Muscle layer of colon (tissue), 2 donors: ENCODE data around the gene NEB.

ENCODE experiments used
- H3K27ac ChIP-seq: one replicate; pipeline ENCODE4 v1.7.0; 2013; ENCODE audit warnings: low read depth, mild to moderate bottlenecking, low read length, moderate library complexity
- H3K27me3 ChIP-seq, 2 donors: one replicate each; pipeline ENCODE4 v1.7.0; 2013; ENCODE audit warnings: low read length in 2 of 2, mild to moderate bottlenecking in 2 of 2; ENCODE audit not compliant: insufficient read depth in 2 of 2, control insufficient read depth in 1 of 2
- H3K36me3 ChIP-seq: one replicate; pipeline ENCODE4 v1.7.0; 2013; ENCODE audit warnings: mild to moderate bottlenecking, low read length; ENCODE audit not compliant: insufficient read depth
- H3K4me1 ChIP-seq: one replicate; pipeline ENCODE4 v1.7.0; 2013; ENCODE audit warnings: mild to moderate bottlenecking, low read length; ENCODE audit not compliant: insufficient read depth
- H3K4me3 ChIP-seq, 2 donors: one replicate each; pipeline ENCODE4 v1.7.0; 2013; ENCODE audit warnings: low read length in 2 of 2, low read depth in 1 of 2, mild to moderate bottlenecking in 1 of 2, moderate library complexity in 1 of 2
- H3K9ac ChIP-seq: one replicate; pipeline ENCODE4 v1.7.0; 2013; ENCODE audit warnings: low read length
- H3K9me3 ChIP-seq: one replicate; pipeline ENCODE4 v1.7.0; 2013; ENCODE audit warnings: mild to moderate bottlenecking, low read length
- donor health status: abdominal sarcoma.
- donor health status: Adenocarcinoma of cecum.

Gene NEB

DNA sequence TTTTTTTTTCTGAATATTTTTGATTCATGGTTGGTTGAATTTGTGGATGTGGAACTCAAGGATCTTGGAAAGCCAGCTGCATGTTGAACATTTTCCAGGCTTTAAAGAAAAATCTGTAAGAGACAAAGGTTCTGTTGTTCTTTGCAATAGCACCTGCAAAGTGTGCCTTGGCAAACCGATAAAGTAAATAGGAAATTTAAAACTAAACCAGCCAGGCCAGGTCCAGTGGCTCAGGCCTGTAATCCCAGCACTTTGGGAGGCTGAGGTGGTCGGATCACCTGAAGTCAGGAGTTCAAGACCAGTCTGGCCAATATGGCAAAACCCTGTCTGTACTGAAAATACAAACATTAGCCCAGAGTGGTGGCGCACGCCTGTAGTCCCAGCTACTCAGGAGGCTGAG lies 250.2 kb downstream of the NEB start:
- Histone ChIP-seq H3K4me3 (no peak overlapping the region), H3K4me1 (no peaks in the 10 kb centered on the region), H3K9me3 (no peaks in the 10 kb centered on the region), H3K27me3 (no peaks in the 10 kb centered on the region), H3K36me3 (peaks cover 5% of the 10 kb centered on the region), H3K9ac (no peak overlapping the region), H3K27ac (no peak overlapping the region)

DNA sequence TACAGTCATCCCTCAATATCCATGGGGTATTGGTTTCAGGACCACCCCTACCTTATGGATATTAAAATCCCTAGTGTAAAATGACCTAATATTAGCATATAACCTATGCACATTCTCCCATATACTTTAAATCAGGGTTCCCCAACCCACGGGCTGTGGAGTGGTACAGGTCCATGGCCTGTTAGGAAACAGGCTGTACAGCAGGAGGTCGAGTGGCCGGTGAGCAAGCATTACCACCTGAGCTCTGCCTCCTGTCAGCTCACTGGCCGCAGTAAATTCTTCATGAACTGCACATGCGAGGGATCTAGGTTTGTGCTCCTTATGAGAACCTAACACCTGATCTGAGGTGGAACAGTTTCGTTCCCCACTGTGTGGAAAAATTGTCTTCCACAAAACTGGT lies 250.7 kb downstream of the NEB start:
- no peaks in the 10 kb centered on the region for H3K27me3 ChIP-seq
- H3K4me1 ChIP-seq, result no peaks in the 10 kb centered on the region
- H3K9ac ChIP-seq, result no peak overlapping the region
- no peaks in the 10 kb centered on the region for H3K9me3 ChIP-seq
- peaks cover 5% of the 10 kb centered on the region for H3K36me3 ChIP-seq
- no peak overlapping the region for H3K27ac ChIP-seq
- H3K4me3 ChIP-seq, result no peak overlapping the region

DNA sequence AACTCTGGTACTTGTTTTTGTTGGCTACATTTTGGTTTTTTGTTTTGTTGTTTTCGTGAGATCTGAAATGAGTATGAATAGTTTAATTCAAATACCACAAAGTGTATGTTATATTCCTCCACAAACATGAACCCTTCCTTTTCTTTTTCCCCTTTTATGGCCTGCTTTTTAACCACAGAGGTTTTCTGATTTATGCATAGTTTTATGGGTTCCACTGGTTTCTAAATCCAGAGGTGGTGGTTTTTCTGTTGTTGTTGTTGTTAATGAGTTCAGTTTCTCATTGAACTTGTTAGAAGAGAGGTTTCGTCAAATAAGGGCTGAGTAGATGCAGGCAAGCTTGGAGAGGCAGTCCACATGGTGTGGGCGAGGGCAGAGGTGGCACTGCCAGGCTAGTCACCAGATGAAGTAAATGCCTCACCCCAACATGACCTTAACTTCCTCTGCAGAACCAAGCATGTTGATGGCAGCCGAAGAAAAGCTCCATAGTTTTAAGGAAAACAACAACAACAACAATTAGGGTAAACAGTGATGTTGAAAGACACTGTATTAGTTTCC lies 252.0 kb downstream of the NEB start:
- H3K9me3 ChIP-seq, result no peaks in the 10 kb centered on the region
- H3K4me3 ChIP-seq, result no peak overlapping the region
- no peak overlapping the region for H3K9ac ChIP-seq
- H3K27ac ChIP-seq, result no peak overlapping the region
- H3K36me3 ChIP-seq, result peaks cover 5% of the 10 kb centered on the region
- H3K4me1 ChIP-seq, result no peaks in the 10 kb centered on the region
- H3K27me3 ChIP-seq, result no peaks in the 10 kb centered on the region

DNA sequence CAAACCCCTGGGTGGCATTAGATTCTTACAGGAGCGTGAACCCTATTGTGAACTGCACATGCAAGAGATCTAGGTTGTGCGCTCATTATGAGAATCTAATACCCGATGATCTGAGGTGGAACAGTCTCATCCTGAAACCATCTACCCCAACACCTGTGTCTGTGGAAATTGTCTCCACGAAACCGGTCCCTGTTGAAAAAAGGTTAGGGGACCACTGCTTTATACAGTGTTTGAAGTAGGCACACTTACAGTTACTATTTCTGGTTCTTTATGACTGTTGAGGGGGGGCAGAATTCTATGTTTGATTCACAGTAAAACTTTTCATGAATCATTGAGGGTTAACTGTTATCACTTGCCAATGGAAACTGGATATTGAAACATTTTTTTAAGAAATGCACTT lies 252.5 kb downstream of the NEB start:
- Histone ChIP-seq H3K4me3 (no peak overlapping the region), H3K36me3 (peaks cover 5% of the 10 kb centered on the region), H3K4me1 (no peaks in the 10 kb centered on the region), H3K9ac (no peak overlapping the region), H3K27me3 (no peaks in the 10 kb centered on the region), H3K9me3 (no peaks in the 10 kb centered on the region), H3K27ac (no peak overlapping the region)

DNA sequence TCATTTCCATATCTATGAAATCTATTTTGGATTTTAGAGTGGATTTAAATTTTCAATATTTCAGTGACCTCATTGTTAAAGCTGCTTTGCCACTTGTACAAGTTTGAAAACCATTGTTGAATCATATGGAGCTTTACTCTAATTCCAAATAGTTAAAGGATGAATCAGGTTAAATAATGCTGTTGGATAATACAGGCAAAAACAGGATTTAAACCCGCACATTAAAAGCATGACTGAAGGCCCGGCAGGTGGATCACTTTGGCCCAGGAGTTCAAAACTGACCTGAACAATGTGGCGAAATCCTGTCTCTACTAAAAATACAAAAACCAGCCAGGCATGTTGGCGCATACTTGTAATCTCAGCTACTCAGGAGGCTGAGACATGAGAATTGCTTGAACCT lies 256.3 kb downstream of the NEB start:
- Histone ChIP-seq H3K9me3 (no peaks in the 10 kb centered on the region), H3K4me3 (no peak overlapping the region), H3K4me1 (no peaks in the 10 kb centered on the region), H3K36me3 (peaks cover 16% of the 10 kb centered on the region), H3K9ac (no peak overlapping the region), H3K27ac (no peak overlapping the region), H3K27me3 (no peaks in the 10 kb centered on the region)

DNA sequence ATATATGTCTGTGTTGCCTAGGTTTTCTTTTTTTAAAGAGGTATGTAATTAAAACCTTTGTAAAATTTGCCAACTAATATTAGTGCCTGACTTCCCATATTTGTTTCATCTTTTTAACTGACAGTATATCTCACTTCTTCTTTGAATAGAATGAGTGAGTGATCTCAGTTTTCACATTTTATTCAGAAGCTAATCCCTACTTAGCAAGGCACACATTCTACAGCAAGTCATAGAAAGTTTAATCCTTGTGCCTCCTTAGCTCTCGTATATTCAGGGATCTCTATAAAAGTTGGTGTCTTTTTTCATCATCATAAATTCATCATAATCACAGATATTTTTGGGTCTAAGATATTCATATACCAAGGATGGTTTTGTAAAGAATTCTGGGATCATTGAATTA lies 258.0 kb downstream of the NEB start:
- Histone ChIP-seq H3K36me3 (peaks cover 16% of the 10 kb centered on the region), H3K9me3 (no peaks in the 10 kb centered on the region), H3K27ac (no peak overlapping the region), H3K9ac (no peak overlapping the region), H3K4me3 (no peak overlapping the region), H3K4me1 (no peaks in the 10 kb centered on the region), H3K27me3 (no peaks in the 10 kb centered on the region)

DNA sequence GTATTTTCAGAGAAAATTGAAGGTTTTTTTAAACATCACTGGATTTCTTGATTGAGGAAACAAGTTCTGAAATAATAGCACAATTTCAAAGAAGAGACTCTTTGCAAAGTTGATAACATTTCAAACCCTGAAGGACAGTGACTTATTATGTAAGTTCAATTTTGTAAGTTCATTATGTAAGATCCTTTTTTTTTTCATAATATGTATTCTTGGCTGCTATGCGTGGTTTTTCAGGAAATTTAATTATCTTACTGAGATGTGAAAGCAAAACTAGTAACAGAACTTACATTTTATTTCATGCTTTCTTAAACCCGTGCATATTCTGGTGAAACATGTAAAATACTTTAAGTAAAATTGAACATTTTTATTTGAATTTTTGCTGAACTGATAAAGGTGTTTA lies 259.2 kb downstream of the NEB start:
- H3K27me3 ChIP-seq, result no peaks in the 10 kb centered on the region
- no peak overlapping the region for H3K4me3 ChIP-seq
- H3K9ac ChIP-seq, result no peak overlapping the region
- no peaks in the 10 kb centered on the region for H3K4me1 ChIP-seq
- peaks cover 25% of the 10 kb centered on the region for H3K36me3 ChIP-seq
- no peaks in the 10 kb centered on the region for H3K9me3 ChIP-seq
- no peak overlapping the region for H3K27ac ChIP-seq

DNA sequence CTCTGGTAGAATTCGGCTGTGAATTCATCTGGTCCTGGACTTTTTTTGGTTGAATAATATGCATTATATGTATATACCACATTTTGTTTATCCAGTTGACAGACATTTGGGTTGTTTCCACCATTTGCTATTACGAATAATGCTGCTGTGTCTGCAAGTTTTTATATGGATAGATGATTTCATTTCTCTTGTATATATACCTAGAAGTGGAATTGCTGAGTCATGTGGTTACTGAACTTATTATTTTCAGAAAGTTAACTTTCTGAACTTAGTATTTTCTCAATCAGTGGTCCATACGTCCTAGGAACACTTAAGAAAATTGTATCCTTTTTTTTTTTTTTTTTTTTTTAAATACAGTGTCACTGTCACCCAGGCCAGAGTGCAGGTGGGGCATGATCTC lies 261.3 kb downstream of the NEB start:
- Histone ChIP-seq H3K4me3 (no peak overlapping the region), H3K36me3 (peaks cover 46% of the 10 kb centered on the region), H3K9me3 (no peaks in the 10 kb centered on the region), H3K27me3 (no peaks in the 10 kb centered on the region), H3K9ac (no peak overlapping the region), H3K4me1 (no peaks in the 10 kb centered on the region), H3K27ac (no peak overlapping the region)

DNA sequence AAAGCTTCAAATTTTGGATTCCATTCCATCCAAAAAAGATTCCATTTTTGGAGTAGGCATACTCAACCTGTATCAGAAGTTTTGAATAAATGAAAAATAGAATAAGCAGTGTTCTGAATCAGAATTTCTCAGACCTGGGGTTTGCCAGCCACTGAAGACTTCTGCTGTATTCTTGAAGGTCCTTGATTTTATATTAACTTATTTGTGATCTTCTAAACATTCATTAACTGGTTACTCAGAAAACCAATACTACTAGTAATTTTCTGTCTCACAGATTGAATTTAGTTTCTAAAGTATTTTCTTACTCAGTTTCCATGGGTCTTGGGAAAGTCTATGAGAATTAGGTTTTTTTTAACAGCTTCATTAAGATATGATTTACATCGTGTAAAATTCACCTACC lies 263.7 kb downstream of the NEB start:
- H3K27ac ChIP-seq, result no peak overlapping the region
- no peaks in the 10 kb centered on the region for H3K27me3 ChIP-seq
- no peaks in the 10 kb centered on the region for H3K9me3 ChIP-seq
- no peaks in the 10 kb centered on the region for H3K4me1 ChIP-seq
- no peak overlapping the region for H3K9ac ChIP-seq
- H3K4me3 ChIP-seq, result no peak overlapping the region
- H3K36me3 ChIP-seq, result peaks cover 57% of the 10 kb centered on the region

DNA sequence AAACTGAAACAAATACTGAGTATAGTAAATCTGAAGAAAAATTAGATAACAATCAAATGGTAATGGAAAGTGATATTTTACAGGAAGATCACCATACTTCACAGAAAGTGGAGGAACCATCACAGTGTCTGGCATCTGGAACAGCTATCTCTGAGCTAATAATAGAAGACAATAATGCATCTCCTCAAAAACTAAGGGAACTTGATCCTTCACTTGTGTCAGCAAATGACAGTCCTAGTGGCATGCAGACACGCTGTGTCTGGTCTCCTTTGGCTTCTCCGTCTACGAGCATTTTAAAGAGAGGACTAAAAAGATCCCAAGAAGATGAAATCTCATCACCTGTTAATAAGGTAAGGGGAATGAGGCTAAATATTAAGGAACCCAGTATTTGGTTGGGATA lies 268.5 kb downstream of the NEB start:
- Histone ChIP-seq H3K4me1 (no peaks in the 10 kb centered on the region), H3K27me3 (no peaks in the 10 kb centered on the region), H3K27ac (no peak overlapping the region), H3K4me3 (no peak overlapping the region), H3K9ac (no peak overlapping the region), H3K36me3 (peaks cover 60% of the 10 kb centered on the region), H3K9me3 (no peaks in the 10 kb centered on the region)

DNA sequence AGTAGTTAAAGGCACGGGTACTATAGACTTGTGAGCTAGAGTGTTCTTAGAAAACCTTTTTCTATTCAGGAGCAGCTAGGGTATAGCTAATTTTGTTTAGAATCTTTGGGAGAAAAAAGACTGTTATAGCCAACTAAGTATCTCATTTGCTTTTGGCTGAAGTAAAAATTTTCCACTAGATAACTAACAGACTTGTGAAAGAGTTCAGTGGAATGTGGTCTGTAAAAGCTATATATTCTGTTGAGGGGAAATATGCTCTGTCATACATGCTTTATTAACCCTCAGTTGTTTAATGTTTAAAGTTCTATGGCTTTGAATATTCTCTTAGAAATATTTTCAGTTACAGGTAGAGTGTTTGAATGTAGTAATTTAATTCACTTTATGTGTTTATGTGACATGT lies 274.9 kb downstream of the NEB start:
- no peaks in the 10 kb centered on the region for H3K4me1 ChIP-seq
- H3K36me3 ChIP-seq, result peaks cover 27% of the 10 kb centered on the region
- H3K9me3 ChIP-seq, result no peaks in the 10 kb centered on the region
- H3K9ac ChIP-seq, result no peak overlapping the region
- H3K4me3 ChIP-seq, result no peak overlapping the region
- H3K27me3 ChIP-seq, result no peaks in the 10 kb centered on the region
- H3K27ac ChIP-seq, result no peak overlapping the region

DNA sequence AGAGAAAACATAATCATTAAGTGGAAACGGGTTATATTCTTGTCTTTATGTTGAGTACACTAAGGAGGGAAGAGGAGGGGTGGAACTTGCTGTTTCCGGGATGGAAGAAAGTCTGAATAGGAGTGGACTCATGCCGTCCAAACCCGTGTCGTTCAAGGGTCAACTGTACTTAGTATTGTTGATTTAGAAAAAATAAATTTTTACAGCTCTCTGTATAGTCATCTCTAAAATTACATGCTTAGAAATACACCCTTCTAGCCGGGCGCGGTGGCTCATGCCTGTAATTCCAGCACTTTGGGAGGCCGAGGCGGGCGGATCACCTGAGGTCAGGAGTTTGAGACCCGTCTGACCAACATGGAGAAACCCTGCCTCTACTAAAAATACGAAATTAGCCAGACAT lies 295.1 kb downstream of the NEB start:
- Histone ChIP-seq H3K4me1 (no peaks in the 10 kb centered on the region), H3K27me3 (no peaks in the 10 kb centered on the region), H3K4me3 (no peak overlapping the region), H3K36me3 (peaks cover 52% of the 10 kb centered on the region), H3K27ac (no peak overlapping the region), H3K9ac (no peak overlapping the region), H3K9me3 (no peaks in the 10 kb centered on the region)
